Breast epithelium (tissue), 3 donors: ENCODE data around the gene PRSS57.

ENCODE experiments used
- POLR2A ChIP-seq: fragments of 450-650 bp; IDR thresholded peaks from one replicate; pipeline ENCODE4 v1.6.1; 2016; ENCODE audit warnings: antibody characterized with exemption, mild to moderate bottlenecking, moderate library complexity
- POLR2AphosphoS5 ChIP-seq, 3 donors: sonication (generic); formaldehyde crosslinking; IDR thresholded peaks; one replicate each; pipeline ENCODE4 v1.6.1; 2017; ENCODE audit warnings: antibody characterized with exemption in 3 of 3
- TF ChIP-seq, protein P1 (sequence below), 3 donors: fragments of 450-650 bp; IDR thresholded peaks; one replicate each; pipeline ENCODE4 v1.5.1; 2016 to 2017; ENCODE audit warnings: antibody characterized with exemption in 3 of 3, mild to moderate bottlenecking in 3 of 3, moderate library complexity in 3 of 3

DNA sequence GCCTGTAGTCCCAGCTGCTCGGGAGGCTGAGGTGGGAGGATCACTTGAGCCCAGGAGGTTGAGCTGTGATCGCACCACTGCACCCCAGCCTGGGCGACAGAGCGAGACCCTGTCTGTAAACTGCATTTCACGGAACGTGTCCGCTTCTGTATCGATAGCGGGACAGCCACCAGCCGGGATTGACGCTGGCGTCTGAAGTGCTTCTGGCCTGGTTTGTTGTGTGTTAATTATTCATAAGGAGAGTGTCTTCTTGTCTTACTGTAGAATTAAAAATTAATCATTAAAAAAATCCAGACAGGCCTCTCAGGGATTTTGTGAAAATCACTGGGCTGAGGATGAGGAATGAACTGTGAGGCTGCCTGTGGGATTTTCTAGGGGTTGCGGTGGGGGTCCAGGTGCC, 39.5 kb upstream of the PRSS57 start:
- TF ChIP-seq, protein P1, sequence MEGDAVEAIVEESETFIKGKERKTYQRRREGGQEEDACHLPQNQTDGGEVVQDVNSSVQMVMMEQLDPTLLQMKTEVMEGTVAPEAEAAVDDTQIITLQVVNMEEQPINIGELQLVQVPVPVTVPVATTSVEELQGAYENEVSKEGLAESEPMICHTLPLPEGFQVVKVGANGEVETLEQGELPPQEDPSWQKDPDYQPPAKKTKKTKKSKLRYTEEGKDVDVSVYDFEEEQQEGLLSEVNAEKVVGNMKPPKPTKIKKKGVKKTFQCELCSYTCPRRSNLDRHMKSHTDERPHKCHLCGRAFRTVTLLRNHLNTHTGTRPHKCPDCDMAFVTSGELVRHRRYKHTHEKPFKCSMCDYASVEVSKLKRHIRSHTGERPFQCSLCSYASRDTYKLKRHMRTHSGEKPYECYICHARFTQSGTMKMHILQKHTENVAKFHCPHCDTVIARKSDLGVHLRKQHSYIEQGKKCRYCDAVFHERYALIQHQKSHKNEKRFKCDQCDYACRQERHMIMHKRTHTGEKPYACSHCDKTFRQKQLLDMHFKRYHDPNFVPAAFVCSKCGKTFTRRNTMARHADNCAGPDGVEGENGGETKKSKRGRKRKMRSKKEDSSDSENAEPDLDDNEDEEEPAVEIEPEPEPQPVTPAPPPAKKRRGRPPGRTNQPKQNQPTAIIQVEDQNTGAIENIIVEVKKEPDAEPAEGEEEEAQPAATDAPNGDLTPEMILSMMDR (IDR thresholded peaks at IDR 0.05), result no peak
- TF ChIP-seq POLR2A, result no peak
- no peak for TF ChIP-seq POLR2AphosphoS5 (IDR thresholded peaks at IDR 0.05)
